GM15510 (cell line): ENCODE results near the gene TNS1.

ENCODE experiments used
- POLR2A ChIP-seq: IDR thresholded peaks from 3 replicates; pipeline ENCODE4 v1.6.1; 2011; ENCODE audit warnings: borderline replicate concordance; ENCODE audit not compliant: insufficient read length; ENCODE audit errors: extremely low read depth

TNS1 gene

GRCh38 chr2:217924346-217924901, 78.4 kb downstream of the TNS1 start:
- TF ChIP-seq POLR2A, result no peak

- no peak for TF ChIP-seq POLR2A
These were observed 79.6 kb downstream of the TNS1 start for GRCh38 chr2:217923007-217923686.

GRCh38 chr2:217922101-217923006, 80.4 kb downstream of the TNS1 start:
- TF ChIP-seq POLR2A, result no peak

GRCh38 chr2:217920879-217921603, 81.8 kb downstream of the TNS1 start:
- TF ChIP-seq POLR2A, result no peak

- TF ChIP-seq POLR2A, result no peak
These were observed 82.9 kb downstream of the TNS1 start for GRCh38 chr2:217919781-217920351.

GRCh38 chr2:217919204-217919603, 83.6 kb downstream of the TNS1 start:
- no peak for TF ChIP-seq POLR2A

GRCh38 chr2:217918308-217919024, 84.3 kb downstream of the TNS1 start:
- no peak for TF ChIP-seq POLR2A

- no peak for TF ChIP-seq POLR2A
These were observed 86.1 kb downstream of the TNS1 start for GRCh38 chr2:217916504-217917254.

- no peak for TF ChIP-seq POLR2A
These were observed 87.1 kb downstream of the TNS1 start for GRCh38 chr2:217915706-217916105.

- TF ChIP-seq POLR2A, result no peak
These were observed 87.9 kb downstream of the TNS1 start for GRCh38 chr2:217914878-217915277.

GRCh38 chr2:217914078-217914477, 88.7 kb downstream of the TNS1 start:
- TF ChIP-seq POLR2A, result no peak

GRCh38 chr2:217913436-217913835, 89.4 kb downstream of the TNS1 start:
- no peak for TF ChIP-seq POLR2A

- no peak for TF ChIP-seq POLR2A
These were observed 90.4 kb downstream of the TNS1 start for GRCh38 chr2:217912098-217913024.
